GM21360 (cell line): ENCODE data around the gene KLHL36.

Experiments
- ATAC-seq: cut with Tn5 transposase; IDR thresholded peaks from one replicate; pipeline ENCODE4 v1.9.1; 2021; ENCODE audit warnings: mild to moderate bottlenecking, moderate library complexity; ENCODE audit not compliant: unreplicated experiment

KLHL36 gene

GRCh38 chr16:84647828-84648594 lies at the start of gene KLHL36:
TSS of gene KLHL36 (plus strand) at chr16:84648511. CDS start at chr16:84650868, 2,357 bp downstream.
- peak; percentile 84 for ATAC-seq

GRCh38 chr16:84599521-84600202 lies 48.6 kb upstream of the KLHL36 start:
- no peak for ATAC-seq

- ATAC-seq: peak; percentile 56
Measured at GRCh38 chr16:84600343-84601229, 47.7 kb upstream of the KLHL36 start.

- ATAC-seq: no peak
Measured at GRCh38 chr16:84603140-84603816, 45.0 kb upstream of the KLHL36 start.

GRCh38 chr16:84603940-84604339 lies 44.4 kb upstream of the KLHL36 start:
- no peak for ATAC-seq

- no peak for ATAC-seq
Measured at GRCh38 chr16:84604477-84605013, 43.8 kb upstream of the KLHL36 start.

- no peak for ATAC-seq
Measured at GRCh38 chr16:84605339-84605848, 42.9 kb upstream of the KLHL36 start.

- ATAC-seq: no peak
Measured at GRCh38 chr16:84606081-84606875, 42.0 kb upstream of the KLHL36 start.

- ATAC-seq: no peak
Measured at GRCh38 chr16:84607061-84607460, 41.2 kb upstream of the KLHL36 start.

GRCh38 chr16:84607694-84608093 lies 40.6 kb upstream of the KLHL36 start:
- peak; percentile 69 for ATAC-seq

GRCh38 chr16:84608282-84608681 lies 40.0 kb upstream of the KLHL36 start:
- ATAC-seq: no peak

GRCh38 chr16:84609563-84610177 lies 38.6 kb upstream of the KLHL36 start:
- ATAC-seq: no peak

GRCh38 chr16:84610376-84610775 lies 37.9 kb upstream of the KLHL36 start:
- ATAC-seq: no peak

- no peak for ATAC-seq
Measured at GRCh38 chr16:84611041-84611440, 37.3 kb upstream of the KLHL36 start.

- ATAC-seq: no peak
Measured at GRCh38 chr16:84612686-84613085, 35.6 kb upstream of the KLHL36 start.

- ATAC-seq: no peak
Measured at GRCh38 chr16:84613408-84614072, 34.8 kb upstream of the KLHL36 start.

- ATAC-seq: no peak
Measured at GRCh38 chr16:84614073-84614459, 34.2 kb upstream of the KLHL36 start.

- ATAC-seq: no peak
Measured at GRCh38 chr16:84614623-84614967, 33.7 kb upstream of the KLHL36 start.
